K562 (cell line): ENCODE data around the gene ITPRIPL1. TPM values are rescaled to one million over a fixed set of nuclear protein-coding genes. Genes with fewer than 3 reads are reported as not detected.

Experiments used
- ATAC-seq: fragments of 200-7000 bp; cut with Tn5 transposase; 3 replicates; pipeline ENCODE4 v1.9.1; 2020; ENCODE audit warnings: moderate library complexity
- BruUV-seq: library from RNA; stranded (reverse); fragments of 400-500 nt; replicated peaks from 2 replicates; lab custom pipeline; 2021; lab: Mats Ljungman, UMichigan
- CTCF ChIA-PET: fragments of 300-600 bp; formaldehyde crosslinking; extraction: SDS; loops from one replicate; lab custom pipeline; 2021; ENCODE audit warnings: low intra/inter-chr PET ratio; lab: Yijun Ruan, JAX
- POLR2A ChIA-PET: fragments of 300-600, 350-650 bp; sonication (Branson Sonifier 250); formaldehyde crosslinking; extraction: SDS; loops from one replicate; lab custom pipeline; 2021; ENCODE audit warnings: antibody characterized with exemption, inconsistent platforms; lab: Yijun Ruan, JAX
- DNase-seq, 4 experiments: peaks; one replicate each; pipeline versions ENCODE4 v3.0.0 to v3.0.0-alpha.2; 2011 to 2018; ENCODE audit warnings: low spot score in 3 of 4, mixed read lengths in 3 of 4; ENCODE audit errors: extremely low read depth in 1 of 4
- FAIRE-seq: peaks from 2 replicates; lab custom pipeline; 2011; peaks lifted over from hg19 to GRCh38; lab: Jason Lieb, UNC
- H2AFZ ChIP-seq: 2 replicates; pipeline ENCODE4 v1.6.0; 2011; ENCODE audit warnings: low read depth, low read length, control low read depth, inconsistent platforms
- H3K27ac ChIP-seq: fragments of 200-600 bp; 3 replicates; pipeline ENCODE4 v1.8.0; 2011; ENCODE audit warnings: low read depth, mild to moderate bottlenecking, control low read depth, inconsistent platforms, low read length, moderate library complexity, mixed read lengths; ENCODE audit errors: extremely low read depth
- H3K27me3 ChIP-seq, 2 experiments: fragments of 300-600 bp in 1 of 2; 2 replicates in 1 of 2; 3 replicates in 1 of 2; pipeline versions ENCODE4 v1.6.0 to v1.8.0; 2011; ENCODE audit warnings: inconsistent platforms in 2 of 2, low read length in 2 of 2, mild to moderate bottlenecking in 1 of 2, mixed read lengths in 1 of 2, moderate library complexity in 1 of 2; ENCODE audit not compliant: control insufficient read depth in 2 of 2, insufficient read depth in 2 of 2
- H3K36me3 ChIP-seq: fragments of 300-600 bp; 3 replicates; pipeline ENCODE4 v1.8.0; 2011; ENCODE audit warnings: mild to moderate bottlenecking, low read length, inconsistent platforms; ENCODE audit not compliant: control insufficient read depth, insufficient read depth
- H3K4me1 ChIP-seq, 2 experiments: fragments of 200-600 bp in 1 of 2; replicated peaks in 1 of 2; 2 replicates in 1 of 2; 3 replicates in 1 of 2; pipeline versions ENCODE4 v1.5.1 to v1.8.0; 2011; ENCODE audit warnings: inconsistent platforms in 2 of 2, low read length in 2 of 2, mild to moderate bottlenecking in 1 of 2, mixed read lengths in 1 of 2, moderate library complexity in 1 of 2; ENCODE audit not compliant: control insufficient read depth in 2 of 2, insufficient read depth in 2 of 2
- H3K4me2 ChIP-seq: 2 replicates; pipeline ENCODE4 v1.6.1; 2011; ENCODE audit warnings: low read length, control low read depth, inconsistent platforms, mixed read lengths; ENCODE audit not compliant: insufficient read depth
- H3K4me3 ChIP-seq: fragments of 200-600 bp; sonication (generic), shearing (Covaris generic); 2 replicates; pipeline ENCODE4 v1.5.1; 2016; ENCODE audit warnings: control low read depth, inconsistent platforms
- H3K79me2 ChIP-seq: fragments of 200-600 bp; 3 replicates; pipeline ENCODE4 v1.8.0; 2011; ENCODE audit warnings: low read length, inconsistent platforms; ENCODE audit not compliant: control insufficient read depth, insufficient read depth
- H3K9ac ChIP-seq, 2 experiments: 2 replicates each; pipeline versions ENCODE4 v1.6.0 to v1.6.1; 2011; ENCODE audit warnings: low read depth in 2 of 2, low read length in 2 of 2, control low read depth in 1 of 2, inconsistent platforms in 1 of 2, mild to moderate bottlenecking in 1 of 2, mixed read lengths in 1 of 2; ENCODE audit not compliant: insufficient read depth in 1 of 2
- H3K9me1 ChIP-seq: one replicate; pipeline ENCODE4 v1.6.0; 2011; ENCODE audit warnings: inconsistent platforms, mild to moderate bottlenecking, low read length, moderate library complexity; ENCODE audit not compliant: control insufficient read depth, insufficient read depth
- H3K9me3 ChIP-seq: replicated peaks from 2 replicates; pipeline ENCODE4 v1.5.1; 2011; ENCODE audit warnings: low read depth, low read length, inconsistent platforms; ENCODE audit not compliant: control insufficient read depth, insufficient read depth
- H4K20me1 ChIP-seq: replicated peaks from 2 replicates; pipeline ENCODE4 v1.6.1; 2011; ENCODE audit warnings: low read length, inconsistent platforms, mixed read lengths; ENCODE audit not compliant: control insufficient read depth, insufficient read depth
- ATF1 ChIP-seq, 2 experiments: fragments of 450-650 bp in 1 of 2; IDR thresholded peaks; 2 replicates each; pipeline ENCODE4 v1.6.1; 2016; ENCODE audit warnings: missing compliant biosample characterization in 1 of 2, missing genetic modification characterization in 1 of 2
- ATF4 ChIP-seq: fragments of 450-650 bp; formaldehyde crosslinking; IDR thresholded peaks from 2 replicates; pipeline ENCODE4 v1.4.0; 2022; ENCODE audit warnings: mild to moderate bottlenecking, moderate library complexity
- CSDE1 ChIP-seq, 2 experiments: fragments of 450-650 bp; IDR thresholded peaks; 2 replicates each; pipeline ENCODE4 v1.6.1; 2016; ENCODE audit warnings: mild to moderate bottlenecking in 1 of 2
- ETS2 ChIP-seq: IDR thresholded peaks from 2 replicates; pipeline ENCODE4 v1.6.1; 2016; ENCODE audit warnings: borderline replicate concordance, missing genetic modification characterization, mild to moderate bottlenecking, moderate library complexity, missing compliant biosample characterization; ENCODE audit not compliant: poor library complexity, severe bottlenecking
- HEY1 ChIP-seq: fragments of 250-450 bp; sonication (Bioruptor Pico); IDR thresholded peaks from 2 replicates; pipeline ENCODE4 v1.5.0; 2020; ENCODE audit warnings: mild to moderate bottlenecking, moderate library complexity, borderline replicate concordance
- KLF13 ChIP-seq: fragments of 450-650 bp; IDR thresholded peaks from 2 replicates; pipeline ENCODE4 v1.6.1; 2016; ENCODE audit warnings: missing genetic modification characterization, low read depth, mild to moderate bottlenecking, missing compliant biosample characterization, moderate library complexity, borderline replicate concordance
- PCBP2 ChIP-seq: fragments of 200-400 bp; formaldehyde crosslinking; IDR thresholded peaks from 2 replicates; pipeline ENCODE4 v1.6.1; 2018; ENCODE audit warnings: low read length, low read depth, mild to moderate bottlenecking, moderate library complexity; ENCODE audit not compliant: poor library complexity, severe bottlenecking
- PHF20 ChIP-seq: fragments of 450-650 bp; IDR thresholded peaks from 2 replicates; pipeline ENCODE4 v1.6.1; 2018; ENCODE audit not compliant: partially characterized antibody
- RBM25 ChIP-seq: fragments of 200-400 bp; formaldehyde crosslinking; IDR thresholded peaks from 2 replicates; pipeline ENCODE4 v1.6.1; 2018; ENCODE audit warnings: low read length, low read depth, moderate library complexity; ENCODE audit not compliant: severe bottlenecking
- SIN3A ChIP-seq, 2 experiments: fragments of 150-350 bp in 1 of 2; IDR thresholded peaks; 2 replicates each; pipeline ENCODE4 v1.6.1; 2011 to 2016; ENCODE audit warnings: borderline replicate concordance in 2 of 2, low read depth in 2 of 2, low read length in 2 of 2, mild to moderate bottlenecking in 2 of 2, moderate library complexity in 2 of 2; ENCODE audit not compliant: control insufficient read depth in 1 of 2
- SP2 ChIP-seq: IDR thresholded peaks from 2 replicates; pipeline ENCODE4 v1.6.1; 2011; ENCODE audit warnings: mild to moderate bottlenecking, low read depth, low read length, moderate library complexity; ENCODE audit not compliant: poor library complexity, severe bottlenecking; ENCODE audit errors: extremely low read depth
- SREBF2 ChIP-seq: sonication (generic); formaldehyde crosslinking; IDR thresholded peaks from 2 replicates; pipeline ENCODE4 v1.4.0; 2020; ENCODE audit warnings: mild to moderate bottlenecking, missing genetic modification reagents
- TBP ChIP-seq: optimal IDR thresholded peaks from 2 replicates; pipeline ENCODE3; 2011; ENCODE audit warnings: low read depth, low read length, improper control_type of control experiment
- ZNF639 ChIP-seq, 2 experiments: fragments of 200-800 bp in 1 of 2; sonication (Bioruptor generic) in 1 of 2; sonication (generic) in 1 of 2; formaldehyde crosslinking in 1 of 2; IDR thresholded peaks in 1 of 2; conservative IDR thresholded peaks in 1 of 2; 2 replicates each; pipeline versions ENCODE4 v1.5.0 to v1.6.1; 2016 to 2020; ENCODE audit warnings: missing compliant biosample characterization in 1 of 2, missing genetic modification characterization in 1 of 2, missing genetic modification reagents in 1 of 2
- WGBS: fragments of 100-300 bp; shearing (Covaris generic); methylation state at CpG from one replicate; pipeline ENCODE4 v1.1.6; 2016; ENCODE audit warnings: low coverage, mixed read lengths; ENCODE audit not compliant: insufficient coverage; ENCODE audit errors: missing lambda C conversion rate; 5-methylcytosine and 5-hydroxymethylcytosine counted together
- in situ Hi-C: fragments of 300-500 bp; cut with MboI; formaldehyde crosslinking; loops from 4 replicates; pipeline ENCODE4 v1.15.0; 2018; ENCODE audit warnings: inconsistent platforms, mixed read lengths
- intact Hi-C: fragments of 100-400 bp; cut with micrococcal nuclease; formaldehyde crosslinking; loops from 2 replicates; pipeline ENCODE4 v1.14.2; 2022
- polyA plus RNA-seq, 8 experiments: library from polyadenylated mRNA; depleted of rRNA in 4 of 8; stranded (reverse) in 5 of 8; unstranded in 3 of 8; fragments of >200 nt; fragmentation: Nextera tagmentation in 2 of 8; fragmentation: Illumina TruSeq in 1 of 8; extraction: Ambion mirVana in 2 of 8; extraction: Trizol in 1 of 8; gene quantifications; 2 replicates each; pipeline versions ENCODE4 v1.2.1 to v1.2.3, GENCODE V29; 2011 to 2014; ENCODE audit warnings: inconsistent platforms in 1 of 8, missing spikeins in 1 of 8
- total RNA-seq, 7 experiments: library from RNA; depleted of rRNA in 6 of 7; stranded (reverse); fragments of >200 nt in 6 of 7; fragmentation: Illumina TruSeq in 2 of 7; extraction: Trizol in 2 of 7; gene quantifications; 2 replicates each; pipeline versions ENCODE4 v1.2.1 to v1.2.3, GENCODE V29; 2011 to 2021; ENCODE audit warnings: low replicate concordance in 1 of 7

Gene ITPRIPL1
- total and polyA plus RNA-seq, 9 of the 15 experiments (the other 6 are each of a cell fraction or from before 2014, with no cell fraction given) = 0.99 to 9.0 (median 6.4) TPM

DNA sequence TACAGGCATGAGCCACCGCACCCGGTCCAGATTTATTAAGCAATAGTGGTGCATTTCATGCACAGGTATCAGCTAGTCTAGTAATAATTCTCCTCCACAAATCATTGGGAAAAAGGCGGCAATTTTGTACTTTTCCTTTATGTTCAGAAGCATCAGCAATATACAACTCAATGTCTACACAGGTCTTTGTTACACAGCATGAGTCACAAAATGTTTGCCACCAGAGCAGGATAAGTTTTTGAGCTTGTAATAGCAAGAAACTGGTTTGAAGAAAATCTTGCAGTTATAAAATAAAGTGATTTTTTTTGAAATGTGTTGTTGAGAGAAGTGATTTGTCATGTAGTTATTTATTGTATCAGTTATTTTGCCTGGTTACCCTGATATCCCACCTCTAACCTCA is 4.8 kb upstream of the ITPRIPL1 start:
- H3K4me1 ChIP-seq = peaks cover 12 to 21% of the 10 kb centered on the region in 2 experiments; a peak in 4 of 5 replicates
- H4K20me1 ChIP-seq = no peaks in the 10 kb centered on the region
- peak overlapping the region; percentile 52; the same call in 1 of the 2 replicates for H3K4me3 ChIP-seq
- in situ Hi-C loops = no loop called here
- ATAC-seq (no peak), DNase-seq (no peak), FAIRE-seq (no peak)
- no peaks in the 10 kb centered on the region for H3K9me3 ChIP-seq
- H3K27me3 ChIP-seq = no peaks in the 10 kb centered on the region
- no peak overlapping the region for H3K27ac ChIP-seq
- POLR2A ChIA-PET = interaction anchor here (0.6 to 3.5 kb wide), 9 partner anchors 11 to 366 kb away, joined by 3 to 29 read pairs (median 4); partner anchors contain the start of genes NCAPH and STARD7
- peaks cover 3% of the 10 kb centered on the region; the same call in 2 of the 3 replicates for H3K79me2 ChIP-seq
- BruUV-seq = TSS peak; percentile 53
- no peaks in the 10 kb centered on the region for H3K36me3 ChIP-seq
- H2AFZ ChIP-seq = no peak overlapping the region
- no peak overlapping the region for H3K4me2 ChIP-seq
- peak overlapping the region in 1 of 2 experiments; percentile 62; a peak in 1 of 4 replicates for H3K9ac ChIP-seq
- intact Hi-C loops = loop anchor here (2.0 kb wide), 1 partner anchor 16 kb away; the partner anchor contains the start of gene SNRNP200
- TF ChIP-seq SIN3A (IDR thresholded peaks at IDR 0.05; ENCODE audit: borderline replicate concordance in 2 of 2, control insufficient read depth in 1 of 2, low read depth in 2 of 2, low read length in 2 of 2) (no peak), SREBF2 (no peak), ETS2 (tag) (no peak), KLF13 (tag) (no peak), ZNF639 (CRISPR knock-in tag; conservative IDR thresholded peaks at IDR 0.05 in 1 of 2, IDR thresholded peaks at IDR 0.05 in 1 of 2) (no peak), TBP (no peak), PHF20 (no peak), SP2 (no peak), ATF4 (CRISPR knock-in tag) (no peak), ATF1 (CRISPR knock-in tag; IDR thresholded peaks at IDR 0.05) (no peak), ATF1 (tag; IDR thresholded peaks at IDR 0.05) (no peak), CSDE1 (IDR thresholded peaks at IDR 0.05) (no peak), HEY1 (CRISPR knock-in tag) (no peak), PCBP2 (no peak), RBM25 (no peak)
- CTCF ChIA-PET = no interaction called here
- H3K9me1 ChIP-seq = no peaks in the 10 kb centered on the region
- 27% methylated on average over 3 of the region's 3 CpGs for WGBS
